Liver (tissue), 9 donors: ENCODE measurements around the gene ANK3. TPM values are rescaled to one million over a fixed set of nuclear protein-coding genes. Genes with fewer than 3 reads are reported as not detected.

Source experiments
- DNase-seq: peaks from one replicate; pipeline ENCODE4 v3.0.0-alpha.2; 2017; ENCODE audit warnings: low spot score
- H3K27ac ChIP-seq, 2 donors: one replicate each; pipeline ENCODE4 v1.7.0; 2013; ENCODE audit warnings: inconsistent platforms in 2 of 2, low read length in 2 of 2, control low read depth in 1 of 2, low read depth in 1 of 2, mild to moderate bottlenecking in 1 of 2
- H3K27me3 ChIP-seq, 4 donors: one replicate each; pipeline versions ENCODE4 v1.6.1 to v1.7.0; 2013; ENCODE audit warnings: low read length in 3 of 4, inconsistent platforms in 1 of 4, mild to moderate bottlenecking in 1 of 4, moderate library complexity in 1 of 4; ENCODE audit not compliant: control insufficient read depth in 4 of 4, insufficient read depth in 4 of 4
- H3K36me3 ChIP-seq, 4 donors: one replicate each; pipeline versions ENCODE4 v1.6.1 to v1.7.0; 2013; ENCODE audit warnings: low read length in 3 of 4, mild to moderate bottlenecking in 3 of 4, low read depth in 1 of 4, moderate library complexity in 1 of 4; ENCODE audit not compliant: control insufficient read depth in 4 of 4, insufficient read depth in 3 of 4
- H3K4me1 ChIP-seq, 4 donors: one replicate each; pipeline versions ENCODE4 v1.6.1 to v1.7.0; 2013; ENCODE audit warnings: low read length in 3 of 4, mild to moderate bottlenecking in 3 of 4, moderate library complexity in 1 of 4; ENCODE audit not compliant: control insufficient read depth in 4 of 4, insufficient read depth in 4 of 4
- H3K4me3 ChIP-seq, 3 donors: one replicate each; pipeline versions ENCODE4 v1.6.1 to v1.7.0; 2013; ENCODE audit warnings: low read length in 3 of 3, control low read depth in 1 of 3, low read depth in 1 of 3, mild to moderate bottlenecking in 1 of 3
- H3K9ac ChIP-seq, 2 donors: one replicate each; pipeline ENCODE4 v1.7.0; 2013; ENCODE audit warnings: low read length in 2 of 2, mild to moderate bottlenecking in 2 of 2, moderate library complexity in 2 of 2, control low read depth in 1 of 2, low read depth in 1 of 2
- H3K9me3 ChIP-seq, 4 donors: one replicate each; pipeline versions ENCODE4 v1.6.1 to v1.7.0; 2013; ENCODE audit warnings: low read length in 3 of 4; ENCODE audit not compliant: control insufficient read depth in 4 of 4
- EGR1 ChIP-seq, 2 donors: IDR thresholded peaks; 2 replicates each; pipeline ENCODE4 v1.6.1; 2016 to 2018; ENCODE audit warnings: antibody characterized with exemption in 2 of 2, low read depth in 2 of 2
- FOXA1 ChIP-seq: IDR thresholded peaks from 2 replicates; pipeline ENCODE4 v1.6.1; 2016; ENCODE audit warnings: antibody characterized with exemption
- FOXA2 ChIP-seq: IDR thresholded peaks from 2 replicates; pipeline ENCODE4 v1.6.1; 2016; ENCODE audit warnings: antibody characterized with exemption
- GABPA ChIP-seq, 2 donors: IDR thresholded peaks in 1 of 2; conservative IDR thresholded peaks in 1 of 2; 2 replicates each; pipeline ENCODE4 v1.6.1; 2016; ENCODE audit warnings: antibody characterized with exemption in 2 of 2, mild to moderate bottlenecking in 1 of 2, moderate library complexity in 1 of 2
- HNF4A ChIP-seq, 2 donors: conservative IDR thresholded peaks; 2 replicates each; pipeline ENCODE4 v1.6.1; 2016; ENCODE audit warnings: antibody characterized with exemption in 2 of 2, mild to moderate bottlenecking in 2 of 2
- HNF4G ChIP-seq: IDR thresholded peaks from 2 replicates; pipeline ENCODE4 v1.6.1; 2016; ENCODE audit warnings: antibody characterized with exemption
- JUND ChIP-seq, 2 donors: IDR thresholded peaks; 2 replicates each; pipeline ENCODE4 v1.6.1; 2016; ENCODE audit warnings: antibody characterized with exemption in 2 of 2
- NR2F2 ChIP-seq: IDR thresholded peaks from 2 replicates; pipeline ENCODE4 v1.6.1; 2016; ENCODE audit warnings: antibody characterized with exemption
- RAD21 ChIP-seq, 2 donors: IDR thresholded peaks; 2 replicates each; pipeline ENCODE4 v1.6.1; 2016; ENCODE audit warnings: antibody characterized with exemption in 2 of 2, mild to moderate bottlenecking in 2 of 2
- RXRA ChIP-seq, 2 donors: IDR thresholded peaks; 2 replicates each; pipeline ENCODE4 v1.6.1; 2017 to 2018; ENCODE audit warnings: antibody characterized with exemption in 2 of 2, mild to moderate bottlenecking in 1 of 2
- SP1 ChIP-seq: IDR thresholded peaks from 2 replicates; pipeline ENCODE4 v1.6.1; 2018; ENCODE audit warnings: antibody characterized with exemption, mild to moderate bottlenecking
- TAF1 ChIP-seq: conservative IDR thresholded peaks from 2 replicates; pipeline ENCODE4 v1.6.1; 2016; ENCODE audit warnings: antibody characterized with exemption, mild to moderate bottlenecking
- YY1 ChIP-seq: IDR thresholded peaks from 2 replicates; pipeline ENCODE4 v1.6.1; 2016; ENCODE audit warnings: antibody characterized with exemption, mild to moderate bottlenecking
- polyA plus RNA-seq, 2 donors: library from polyadenylated mRNA; stranded (reverse) in 1 of 2; unstranded in 1 of 2; fragments of 200-250 nt in 1 of 2; fragments of >200 nt in 1 of 2; fragmentation: Nextera tagmentation in 1 of 2; extraction: Ambion mirVana in 1 of 2; gene quantifications; one replicate each; pipeline versions ENCODE4 v1.2.1 to v1.2.3, GENCODE V29; 2013 to 2015
- total RNA-seq, 2 donors: library from RNA; depleted of rRNA; stranded (reverse); fragments of >200 nt; gene quantifications; one replicate each; pipeline ENCODE4 v1.2.3, GENCODE V29; 2014
- TF ChIP-seq, protein P1 (sequence below): IDR thresholded peaks from 2 replicates; pipeline ENCODE4 v1.6.1; 2016; ENCODE audit warnings: antibody characterized with exemption
- TF ChIP-seq, protein P2 (sequence below): IDR thresholded peaks from 2 replicates; pipeline ENCODE4 v1.6.1; 2016; ENCODE audit warnings: antibody characterized with exemption, mild to moderate bottlenecking
- TF ChIP-seq, protein P3 (sequence below): IDR thresholded peaks from 2 replicates; pipeline ENCODE4 v1.6.1; 2016; ENCODE audit warnings: antibody characterized with exemption
- TF ChIP-seq, protein P4 (sequence below): IDR thresholded peaks from 2 replicates; pipeline ENCODE4 v1.6.1; 2016; ENCODE audit warnings: antibody characterized with exemption
- TF ChIP-seq, protein P5 (sequence below): fragments of 150-350 bp; IDR thresholded peaks from 2 replicates; pipeline ENCODE4 v1.5.1; 2017; ENCODE audit warnings: improper control_type of control experiment, low read depth, low read length; ENCODE audit not compliant: missing input control
- donor health status: healthy.
- donor health status: healthy.
- donor health status: healthy.
- donor health status: healthy.
- donor health status: healthy.

The ANK3 gene
- total and polyA plus RNA-seq, 4 donors = 5.7 to 30.0 (median 9.7) TPM

DNA sequence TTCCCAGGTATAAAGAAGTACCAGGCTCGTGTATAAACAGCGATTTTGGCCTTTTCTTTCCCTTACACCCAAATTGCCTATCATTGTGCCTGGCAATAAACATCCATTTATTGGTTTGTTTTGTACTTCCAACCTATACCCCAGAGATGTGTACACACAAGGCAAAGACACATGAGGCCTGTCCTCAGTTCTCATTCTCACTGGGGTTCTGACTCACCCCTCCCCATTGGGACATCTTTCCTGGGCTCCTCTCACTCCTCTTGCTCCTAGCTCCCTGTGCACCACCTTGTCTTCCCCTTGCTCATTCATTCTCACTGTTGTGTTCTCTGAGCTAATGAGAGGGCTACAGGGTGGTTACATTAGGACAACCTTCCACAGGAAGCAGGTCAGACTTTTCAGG, 240.7 kb downstream of the ANK3 start (continued):
- no peak for TF ChIP-seq SP1

DNA sequence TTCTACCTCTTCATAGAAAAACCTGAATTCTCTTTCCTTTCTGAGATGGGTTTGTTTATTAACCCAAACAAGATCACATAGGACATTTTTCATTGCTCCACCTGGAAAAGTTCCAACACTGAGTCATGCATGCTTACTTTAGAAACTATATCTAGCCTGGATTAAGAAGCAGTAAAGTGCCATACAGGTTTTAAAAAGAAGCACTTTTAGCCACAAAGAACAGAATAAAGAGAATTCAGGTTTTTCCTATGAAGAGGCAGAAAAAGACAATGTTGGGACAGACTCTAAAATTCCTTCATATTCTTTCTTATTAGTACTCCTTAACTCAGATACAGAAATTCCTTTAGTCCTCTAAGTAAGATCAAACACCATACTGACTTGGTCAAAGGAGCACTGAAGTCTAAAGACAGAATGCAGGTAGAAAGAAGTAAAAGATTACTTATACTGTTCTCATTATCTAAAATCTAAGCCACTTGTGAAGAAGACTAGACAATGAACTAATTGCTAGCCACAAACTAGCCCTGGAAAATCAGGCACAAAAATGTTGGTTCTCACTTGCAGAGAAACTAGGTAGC, 241.3 kb downstream of the ANK3 start:
- H3K4me3 ChIP-seq = no peak overlapping the region
- no peaks in the 10 kb centered on the region for H3K36me3 ChIP-seq
- no peak overlapping the region for H3K9ac ChIP-seq
- no peak for DNase-seq
- H3K4me1 ChIP-seq = peaks cover 2 to 15% (median 11%) of the 10 kb centered on the region in 4 donors
- no peak overlapping the region for H3K27ac ChIP-seq
- TF ChIP-seq, protein P1, sequence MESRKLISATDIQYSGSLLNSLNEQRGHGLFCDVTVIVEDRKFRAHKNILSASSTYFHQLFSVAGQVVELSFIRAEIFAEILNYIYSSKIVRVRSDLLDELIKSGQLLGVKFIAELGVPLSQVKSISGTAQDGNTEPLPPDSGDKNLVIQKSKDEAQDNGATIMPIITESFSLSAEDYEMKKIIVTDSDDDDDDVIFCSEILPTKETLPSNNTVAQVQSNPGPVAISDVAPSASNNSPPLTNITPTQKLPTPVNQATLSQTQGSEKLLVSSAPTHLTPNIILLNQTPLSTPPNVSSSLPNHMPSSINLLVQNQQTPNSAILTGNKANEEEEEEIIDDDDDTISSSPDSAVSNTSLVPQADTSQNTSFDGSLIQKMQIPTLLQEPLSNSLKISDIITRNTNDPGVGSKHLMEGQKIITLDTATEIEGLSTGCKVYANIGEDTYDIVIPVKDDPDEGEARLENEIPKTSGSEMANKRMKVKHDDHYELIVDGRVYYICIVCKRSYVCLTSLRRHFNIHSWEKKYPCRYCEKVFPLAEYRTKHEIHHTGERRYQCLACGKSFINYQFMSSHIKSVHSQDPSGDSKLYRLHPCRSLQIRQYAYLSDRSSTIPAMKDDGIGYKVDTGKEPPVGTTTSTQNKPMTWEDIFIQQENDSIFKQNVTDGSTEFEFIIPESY = no peak
- TF ChIP-seq FOXA2 = peak; percentile 57
- no peak for TF ChIP-seq EGR1 (IDR thresholded peaks at IDR 0.05; ENCODE audit: low read depth in 2 of 2)
- TF ChIP-seq FOXA1 = no peak
- TF ChIP-seq RAD21 (IDR thresholded peaks at IDR 0.05) = no peak
- no peak for TF ChIP-seq GABPA (IDR thresholded peaks at IDR 0.05 in 1 of 2, conservative IDR thresholded peaks at IDR 0.05 in 1 of 2)
- no peak for TF ChIP-seq NR2F2
- TF ChIP-seq YY1 = no peak
- TF ChIP-seq, protein P2, sequence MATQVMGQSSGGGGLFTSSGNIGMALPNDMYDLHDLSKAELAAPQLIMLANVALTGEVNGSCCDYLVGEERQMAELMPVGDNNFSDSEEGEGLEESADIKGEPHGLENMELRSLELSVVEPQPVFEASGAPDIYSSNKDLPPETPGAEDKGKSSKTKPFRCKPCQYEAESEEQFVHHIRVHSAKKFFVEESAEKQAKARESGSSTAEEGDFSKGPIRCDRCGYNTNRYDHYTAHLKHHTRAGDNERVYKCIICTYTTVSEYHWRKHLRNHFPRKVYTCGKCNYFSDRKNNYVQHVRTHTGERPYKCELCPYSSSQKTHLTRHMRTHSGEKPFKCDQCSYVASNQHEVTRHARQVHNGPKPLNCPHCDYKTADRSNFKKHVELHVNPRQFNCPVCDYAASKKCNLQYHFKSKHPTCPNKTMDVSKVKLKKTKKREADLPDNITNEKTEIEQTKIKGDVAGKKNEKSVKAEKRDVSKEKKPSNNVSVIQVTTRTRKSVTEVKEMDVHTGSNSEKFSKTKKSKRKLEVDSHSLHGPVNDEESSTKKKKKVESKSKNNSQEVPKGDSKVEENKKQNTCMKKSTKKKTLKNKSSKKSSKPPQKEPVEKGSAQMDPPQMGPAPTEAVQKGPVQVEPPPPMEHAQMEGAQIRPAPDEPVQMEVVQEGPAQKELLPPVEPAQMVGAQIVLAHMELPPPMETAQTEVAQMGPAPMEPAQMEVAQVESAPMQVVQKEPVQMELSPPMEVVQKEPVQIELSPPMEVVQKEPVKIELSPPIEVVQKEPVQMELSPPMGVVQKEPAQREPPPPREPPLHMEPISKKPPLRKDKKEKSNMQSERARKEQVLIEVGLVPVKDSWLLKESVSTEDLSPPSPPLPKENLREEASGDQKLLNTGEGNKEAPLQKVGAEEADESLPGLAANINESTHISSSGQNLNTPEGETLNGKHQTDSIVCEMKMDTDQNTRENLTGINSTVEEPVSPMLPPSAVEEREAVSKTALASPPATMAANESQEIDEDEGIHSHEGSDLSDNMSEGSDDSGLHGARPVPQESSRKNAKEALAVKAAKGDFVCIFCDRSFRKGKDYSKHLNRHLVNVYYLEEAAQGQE = no peak
- TF ChIP-seq RXRA (IDR thresholded peaks at IDR 0.05) = no peak
- no peak for TF ChIP-seq TAF1
- TF ChIP-seq HNF4G = no peak
- TF ChIP-seq JUND (IDR thresholded peaks at IDR 0.05) = peak; percentile 81 to 85
- peak in 1 of 2 donors; percentile 22 for TF ChIP-seq HNF4A (conservative IDR thresholded peaks at IDR 0.05)
- TF ChIP-seq, protein P3, sequence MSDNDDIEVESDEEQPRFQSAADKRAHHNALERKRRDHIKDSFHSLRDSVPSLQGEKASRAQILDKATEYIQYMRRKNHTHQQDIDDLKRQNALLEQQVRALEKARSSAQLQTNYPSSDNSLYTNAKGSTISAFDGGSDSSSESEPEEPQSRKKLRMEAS = no peak
- no peak for TF ChIP-seq SP1
- TF ChIP-seq, protein P4, sequence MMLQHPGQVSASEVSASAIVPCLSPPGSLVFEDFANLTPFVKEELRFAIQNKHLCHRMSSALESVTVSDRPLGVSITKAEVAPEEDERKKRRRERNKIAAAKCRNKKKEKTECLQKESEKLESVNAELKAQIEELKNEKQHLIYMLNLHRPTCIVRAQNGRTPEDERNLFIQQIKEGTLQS = peak; percentile 13
- TF ChIP-seq, protein P5, sequence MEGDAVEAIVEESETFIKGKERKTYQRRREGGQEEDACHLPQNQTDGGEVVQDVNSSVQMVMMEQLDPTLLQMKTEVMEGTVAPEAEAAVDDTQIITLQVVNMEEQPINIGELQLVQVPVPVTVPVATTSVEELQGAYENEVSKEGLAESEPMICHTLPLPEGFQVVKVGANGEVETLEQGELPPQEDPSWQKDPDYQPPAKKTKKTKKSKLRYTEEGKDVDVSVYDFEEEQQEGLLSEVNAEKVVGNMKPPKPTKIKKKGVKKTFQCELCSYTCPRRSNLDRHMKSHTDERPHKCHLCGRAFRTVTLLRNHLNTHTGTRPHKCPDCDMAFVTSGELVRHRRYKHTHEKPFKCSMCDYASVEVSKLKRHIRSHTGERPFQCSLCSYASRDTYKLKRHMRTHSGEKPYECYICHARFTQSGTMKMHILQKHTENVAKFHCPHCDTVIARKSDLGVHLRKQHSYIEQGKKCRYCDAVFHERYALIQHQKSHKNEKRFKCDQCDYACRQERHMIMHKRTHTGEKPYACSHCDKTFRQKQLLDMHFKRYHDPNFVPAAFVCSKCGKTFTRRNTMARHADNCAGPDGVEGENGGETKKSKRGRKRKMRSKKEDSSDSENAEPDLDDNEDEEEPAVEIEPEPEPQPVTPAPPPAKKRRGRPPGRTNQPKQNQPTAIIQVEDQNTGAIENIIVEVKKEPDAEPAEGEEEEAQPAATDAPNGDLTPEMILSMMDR = no peak
- peaks cover 0 to 3% (median 1%) of the 10 kb centered on the region in 4 donors for H3K9me3 ChIP-seq
- H3K27me3 ChIP-seq = no peaks in the 10 kb centered on the region
